HT-29 (cell line): Measurements from ENCODE around the gene AIF1L. TPM values are rescaled to one million over a fixed set of nuclear protein-coding genes. Genes with fewer than 3 reads are reported as not detected.

Experiments
- DNase-seq: peaks from one replicate; pipeline ENCODE4 v3.0.0-alpha.2; 2015; ENCODE audit warnings: low spot score
- total RNA-seq: library from RNA; depleted of rRNA; stranded (reverse); fragments of >200 nt; shearing (Covaris generic); gene quantifications from 2 replicates; pipeline ENCODE4 v1.2.3, GENCODE V29; 2014; rRNA removed

Gene AIF1L
- total RNA-seq: 0.69 and 0.73 TPM in 2 replicates

DNA sequence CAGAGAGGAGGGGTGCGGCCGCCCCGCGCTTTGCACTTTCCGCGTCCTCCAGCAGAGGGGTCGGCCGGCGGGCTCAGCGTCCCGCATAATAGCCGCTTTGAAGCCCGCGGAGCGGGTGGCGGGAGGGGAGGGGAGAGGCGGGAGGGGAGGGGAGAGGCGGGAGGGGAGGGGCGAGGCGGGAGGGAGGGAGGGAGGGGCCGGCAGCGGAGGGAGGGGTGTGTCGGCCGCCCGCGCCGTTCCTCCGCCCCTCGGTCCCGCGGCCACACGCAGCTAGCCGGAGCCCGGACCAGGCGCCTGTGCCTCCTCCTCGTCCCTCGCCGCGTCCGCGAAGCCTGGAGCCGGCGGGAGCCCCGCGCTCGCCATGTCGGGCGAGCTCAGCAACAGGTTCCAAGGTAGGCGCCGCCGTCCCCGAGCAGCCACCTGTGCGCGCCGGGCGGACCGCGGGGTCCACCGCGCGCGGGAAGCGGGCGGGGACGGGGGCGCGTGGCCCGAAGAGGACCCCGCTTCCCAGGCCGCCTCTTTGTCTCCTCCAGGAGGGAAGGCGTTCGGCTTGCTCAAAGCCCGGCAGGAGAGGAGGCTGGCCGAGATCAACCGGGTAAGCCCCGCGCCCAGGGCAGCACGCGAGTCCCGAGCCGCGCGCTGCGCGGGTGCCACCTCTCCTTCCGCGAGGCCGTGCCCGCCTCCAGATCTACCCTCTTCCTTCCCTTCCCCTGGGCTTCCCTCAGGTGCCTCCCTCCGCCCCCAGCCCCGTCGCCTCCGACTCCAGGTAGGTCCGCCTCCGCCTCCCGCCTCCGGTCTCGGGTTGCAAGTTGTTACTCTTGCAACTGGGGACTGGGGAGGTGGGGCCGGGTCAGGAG is at the start of gene AIF1L:
Gene AIF1L, plus strand, starts transcription at position 263 of the 857 bp plus-strand sequence. Its CDS starts 99 bp downstream, at position 362.
- DNase-seq: no peak

DNA sequence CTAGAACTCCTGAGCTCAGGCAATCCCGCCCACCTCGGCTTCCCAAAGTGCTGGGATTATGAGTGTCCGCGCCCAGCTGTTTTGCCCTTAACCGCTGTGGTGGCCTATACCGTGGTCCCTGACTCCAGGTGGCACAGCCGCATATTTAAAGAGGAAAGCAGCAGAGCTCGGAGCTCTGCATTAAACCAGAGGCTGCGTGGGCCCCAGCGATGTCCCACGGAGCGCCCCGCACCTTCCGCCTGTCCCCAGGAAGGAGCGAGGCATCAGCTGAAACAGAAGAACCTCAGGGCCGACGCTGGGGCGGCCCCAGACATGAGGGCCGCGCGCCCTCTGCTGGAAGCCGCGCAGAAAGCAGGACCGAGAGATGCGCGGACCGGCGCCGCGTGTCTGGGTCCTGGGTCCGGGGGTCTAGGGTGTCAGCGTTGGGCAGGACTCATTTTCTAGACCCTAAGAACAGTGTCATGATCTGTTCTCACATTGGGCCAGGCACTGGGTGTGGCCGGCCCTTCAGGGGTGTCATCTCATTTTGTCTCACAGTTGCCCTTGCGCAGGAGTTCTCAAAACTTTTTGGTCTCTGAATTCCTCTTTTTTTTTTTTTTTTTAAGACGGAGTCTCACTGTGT is 49.6 kb upstream of the AIF1L start:
- DNase-seq: peak; percentile 68

DNA sequence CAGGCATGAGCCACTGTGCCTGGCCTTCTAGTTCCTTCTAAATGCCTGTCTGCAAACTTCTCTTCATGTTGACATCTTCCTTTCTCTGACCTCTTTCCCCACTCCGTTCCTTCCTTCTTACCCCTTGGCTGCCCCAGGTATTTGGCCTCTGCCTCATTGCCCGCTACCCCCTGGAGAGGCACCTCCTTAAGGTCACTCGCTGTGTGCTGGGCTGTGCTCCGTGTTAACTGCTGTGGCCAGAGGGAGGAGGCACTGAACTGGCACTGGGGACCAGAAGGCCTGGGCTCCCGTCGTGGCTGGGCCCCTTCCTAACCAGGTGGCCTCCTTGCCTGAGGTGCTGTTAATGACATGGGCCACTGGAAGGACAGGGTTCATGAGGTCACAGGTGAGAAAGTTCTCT is 48.0 kb upstream of the AIF1L start:
- no peak for DNase-seq

DNA sequence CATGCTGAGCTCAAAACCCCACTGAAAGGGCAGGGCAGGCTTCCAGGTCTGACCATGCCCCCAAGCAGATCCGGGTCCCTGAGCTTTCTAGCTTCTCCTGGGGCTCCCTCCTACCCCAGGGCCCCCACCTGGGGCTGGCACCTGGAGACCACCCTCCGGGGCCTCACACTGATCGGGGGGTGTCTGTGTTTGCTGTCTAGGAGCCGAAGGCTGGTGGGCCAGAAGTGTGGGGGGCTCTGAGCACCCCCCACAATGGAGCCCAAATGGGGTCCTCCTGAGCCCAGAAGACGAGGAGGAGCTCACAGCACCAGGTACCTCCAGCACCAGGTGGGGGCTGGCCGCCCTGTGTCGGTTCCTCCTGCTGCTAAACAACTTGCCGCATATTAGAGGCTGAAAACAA is 47.5 kb upstream of the AIF1L start:
- no peak for DNase-seq

DNA sequence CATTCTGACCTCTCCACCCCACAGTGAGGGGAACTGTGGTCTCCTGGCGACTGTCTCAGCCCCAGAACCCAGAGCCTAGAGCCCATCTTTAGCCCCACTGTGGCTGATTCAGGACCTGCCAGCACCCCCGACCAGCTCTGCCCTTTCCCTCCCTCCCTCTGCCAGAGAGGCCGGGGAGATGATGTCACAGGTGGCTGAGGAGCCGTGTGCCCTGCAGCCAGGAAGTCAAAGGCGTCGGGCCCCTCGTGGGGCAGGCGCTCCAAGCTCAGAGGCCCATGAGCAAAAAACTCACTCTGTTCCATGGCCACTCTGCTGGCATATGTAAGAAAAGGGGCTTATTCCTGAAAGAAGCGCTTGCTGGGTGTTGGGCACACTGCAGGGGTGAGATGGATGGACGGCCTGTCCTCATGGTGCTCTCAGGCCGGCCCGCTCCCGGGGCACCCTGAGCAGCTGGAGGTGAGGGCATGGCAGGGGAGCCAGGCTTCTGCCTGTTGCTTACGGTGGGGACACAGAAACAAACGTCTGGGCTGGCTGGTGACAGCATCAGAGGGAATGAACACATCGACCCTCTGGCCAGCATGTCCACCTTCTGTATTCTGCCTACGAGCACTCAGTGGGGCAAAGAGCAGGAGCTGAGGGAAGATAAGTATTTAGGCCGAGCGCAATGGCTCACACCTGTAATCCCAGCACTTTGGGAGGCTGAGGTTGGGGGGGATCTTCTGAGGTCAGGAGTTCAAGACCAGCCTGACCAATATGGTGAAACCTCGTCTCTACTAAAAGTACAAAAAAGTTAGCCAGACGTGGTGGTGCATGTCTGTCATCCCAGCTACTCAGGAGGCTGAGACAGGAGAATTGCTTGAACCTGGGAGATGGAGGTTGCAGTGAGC is 46.3 kb upstream of the AIF1L start:
- DNase-seq: no peak

DNA sequence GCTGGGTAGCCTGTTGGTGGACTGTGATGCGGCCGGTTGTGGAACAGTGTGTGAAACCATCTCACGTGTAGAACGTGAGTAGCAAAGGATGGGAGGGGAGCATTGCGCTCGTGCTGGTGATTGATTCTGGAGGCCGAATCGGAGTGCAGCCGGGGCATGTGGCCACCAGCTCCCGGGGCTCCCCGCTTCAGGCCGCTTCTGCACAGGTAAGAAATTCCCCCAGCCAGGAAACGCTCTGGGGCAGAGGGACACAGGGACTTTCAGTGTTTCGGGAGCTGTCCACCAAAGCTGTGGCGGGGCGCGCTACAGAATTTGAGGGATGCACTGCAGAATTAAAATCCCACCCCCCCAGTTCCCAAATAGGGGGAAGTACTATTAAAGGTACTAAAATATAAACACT is 45.5 kb upstream of the AIF1L start:
- no peak for DNase-seq

DNA sequence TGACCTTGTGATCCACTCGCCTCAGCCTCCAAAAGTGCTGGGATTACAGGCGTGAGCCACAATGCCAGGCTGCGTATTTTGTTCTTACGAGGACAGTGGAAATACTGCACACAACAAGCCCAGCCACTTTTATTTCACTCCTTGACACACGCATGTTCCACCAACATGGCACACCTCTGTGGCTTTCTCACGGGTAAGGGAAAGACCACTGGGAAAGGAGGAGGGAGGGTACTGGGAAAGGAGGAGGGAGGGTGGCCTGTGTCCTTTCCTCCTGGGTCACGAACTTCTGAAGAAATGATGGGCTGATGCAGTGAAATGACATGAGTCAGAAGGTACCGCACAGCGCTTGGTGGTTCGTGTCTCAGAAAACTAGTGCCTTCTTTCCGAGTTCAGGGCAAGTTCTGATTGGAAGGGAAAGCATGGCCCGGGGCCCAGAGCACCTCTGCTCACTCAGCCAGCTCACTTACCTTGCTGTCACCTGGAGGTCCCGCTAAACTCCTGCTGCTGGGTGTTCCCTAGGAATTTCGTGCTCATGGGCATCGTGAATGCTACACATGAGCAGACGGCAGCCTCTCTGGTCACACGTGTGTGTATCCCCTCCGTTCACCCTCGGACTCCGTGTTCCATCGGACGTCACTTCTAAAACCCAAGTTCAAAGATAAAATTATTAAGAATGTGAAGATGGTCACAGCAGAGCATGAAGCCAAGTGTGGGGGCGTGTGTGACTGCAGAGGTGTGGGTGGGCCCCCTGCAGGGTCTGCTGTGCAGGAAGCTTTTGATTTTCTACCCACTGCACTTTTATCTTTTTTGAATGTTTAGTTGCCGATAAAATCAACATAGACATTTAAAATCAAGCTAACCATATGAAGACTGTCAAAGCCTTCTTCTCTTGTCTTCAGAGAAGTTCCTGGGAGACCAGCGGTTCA is 44.5 kb upstream of the AIF1L start:
- no peak for DNase-seq

DNA sequence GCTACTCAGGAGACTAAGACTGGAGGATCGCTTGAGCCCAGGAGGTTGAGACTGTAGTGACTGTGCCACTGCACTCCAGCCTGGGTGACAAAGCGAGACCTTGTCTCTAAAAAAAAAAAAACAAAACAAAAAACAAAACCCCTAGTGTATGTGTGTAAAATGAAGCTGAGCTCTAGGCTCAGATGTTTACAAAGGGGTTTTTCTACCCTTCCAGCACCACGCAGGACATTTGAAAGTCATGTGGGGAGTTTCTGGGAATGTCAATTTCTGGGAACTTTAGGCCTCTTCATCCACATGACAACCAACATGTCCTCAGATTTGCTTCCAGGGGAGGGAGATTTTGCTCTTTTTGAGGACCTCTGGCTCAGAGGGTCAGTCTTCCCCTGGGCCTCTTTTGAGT is 42.4 kb upstream of the AIF1L start:
- no peak for DNase-seq

DNA sequence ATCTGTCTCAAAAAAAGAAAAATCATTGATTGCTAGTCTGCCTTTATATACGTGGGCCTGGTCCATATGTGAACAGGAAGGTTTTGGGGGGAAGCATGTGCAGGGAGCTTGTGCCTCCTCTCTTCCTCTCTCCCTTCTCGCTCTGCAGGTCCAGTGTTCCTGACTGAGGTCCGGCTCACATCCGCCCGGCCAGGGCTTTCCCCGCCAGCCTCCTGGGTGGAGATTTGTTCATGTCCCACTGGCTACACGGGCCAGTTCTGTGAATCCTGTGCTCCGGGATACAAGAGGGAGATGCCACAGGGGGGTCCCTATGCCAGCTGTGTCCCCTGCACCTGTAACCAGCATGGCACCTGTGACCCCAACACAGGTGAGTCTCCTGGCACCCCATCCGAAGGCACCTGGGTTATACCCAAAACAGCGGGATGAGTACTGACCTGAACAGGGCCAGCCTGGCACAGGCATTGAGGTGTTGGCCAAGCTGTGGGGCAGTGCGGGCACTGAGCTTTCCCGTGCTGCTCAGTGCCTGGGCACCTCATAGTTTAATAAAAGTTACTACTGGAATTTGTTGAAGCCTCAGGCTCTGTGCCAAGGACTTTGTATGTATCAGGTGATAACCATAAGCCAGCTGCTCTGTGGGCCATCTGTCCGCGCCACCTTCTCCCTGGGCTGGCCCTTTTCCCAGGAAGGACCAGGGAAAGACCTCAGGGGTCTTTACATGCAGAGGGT is 39.4 kb upstream of the AIF1L start:
- no peak for DNase-seq

DNA sequence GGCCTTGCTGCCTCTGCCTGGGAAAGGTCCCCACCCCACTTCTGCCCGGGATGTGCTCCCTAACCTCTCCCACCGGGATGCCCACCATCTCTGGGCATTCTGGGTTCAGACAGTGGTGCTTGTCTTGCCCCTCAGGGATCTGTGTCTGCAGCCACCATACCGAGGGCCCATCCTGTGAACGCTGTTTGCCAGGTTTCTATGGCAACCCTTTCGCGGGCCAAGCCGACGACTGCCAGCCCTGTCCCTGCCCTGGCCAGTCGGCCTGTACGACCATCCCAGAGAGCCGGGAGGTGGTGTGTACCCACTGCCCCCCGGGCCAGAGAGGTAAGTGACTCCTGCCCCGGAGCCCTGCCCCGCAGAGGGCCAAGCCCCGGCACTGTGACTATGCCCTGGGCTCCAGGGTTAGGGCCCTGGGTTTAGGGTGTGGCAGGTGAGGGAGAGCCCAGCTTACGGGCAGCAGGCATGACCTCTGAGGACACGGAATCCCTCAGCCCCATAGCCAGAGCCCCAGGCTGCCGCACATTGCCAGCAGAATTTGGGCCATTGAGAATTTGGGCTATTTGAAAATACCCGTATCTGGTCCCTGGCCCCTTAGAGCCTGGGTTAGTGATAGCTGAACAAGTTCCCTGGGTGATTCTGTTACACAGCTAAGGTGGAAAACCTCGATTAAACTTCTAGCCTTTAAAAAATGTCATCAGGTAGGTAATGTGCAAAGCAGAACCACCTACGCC is 35.3 kb upstream of the AIF1L start:
- no peak for DNase-seq

DNA sequence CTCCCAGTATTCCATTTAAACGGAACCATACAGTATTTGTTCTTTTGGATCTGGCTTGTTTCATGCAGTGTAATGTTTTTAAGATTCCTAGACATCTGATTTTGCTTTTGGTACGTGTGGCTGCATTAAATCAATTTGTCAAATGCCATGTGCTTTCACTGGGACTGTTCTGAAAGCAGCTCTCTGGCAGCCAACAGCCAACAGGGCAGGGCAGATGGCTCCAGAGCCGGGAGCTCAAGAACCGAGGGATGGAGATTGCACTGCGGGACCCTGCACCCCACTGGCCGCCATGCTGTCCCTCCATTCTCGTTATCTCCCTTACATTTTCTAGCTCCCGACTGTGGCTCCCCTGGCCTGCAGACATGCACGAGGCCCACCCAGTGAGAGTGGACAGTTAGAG is 33.4 kb upstream of the AIF1L start:
- DNase-seq: no peak

DNA sequence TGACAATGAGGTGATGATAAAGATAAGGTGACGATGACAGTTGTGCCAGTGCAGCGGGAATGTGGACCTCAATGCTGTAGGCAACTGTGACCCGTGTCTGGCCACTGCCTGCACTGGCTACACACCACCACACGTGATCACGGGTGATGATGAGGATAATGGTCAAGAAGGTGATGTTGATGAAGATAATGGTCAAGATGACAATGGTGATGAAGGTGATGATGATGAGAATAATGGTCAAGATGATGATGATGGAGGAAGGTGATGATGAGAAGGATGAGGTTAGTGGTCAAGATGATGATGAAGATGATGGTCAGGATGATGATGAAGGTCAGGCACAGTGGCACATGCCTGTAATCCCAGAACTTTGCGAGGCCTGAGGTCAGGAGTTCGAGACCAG is 30.7 kb upstream of the AIF1L start:
- no peak for DNase-seq

DNA sequence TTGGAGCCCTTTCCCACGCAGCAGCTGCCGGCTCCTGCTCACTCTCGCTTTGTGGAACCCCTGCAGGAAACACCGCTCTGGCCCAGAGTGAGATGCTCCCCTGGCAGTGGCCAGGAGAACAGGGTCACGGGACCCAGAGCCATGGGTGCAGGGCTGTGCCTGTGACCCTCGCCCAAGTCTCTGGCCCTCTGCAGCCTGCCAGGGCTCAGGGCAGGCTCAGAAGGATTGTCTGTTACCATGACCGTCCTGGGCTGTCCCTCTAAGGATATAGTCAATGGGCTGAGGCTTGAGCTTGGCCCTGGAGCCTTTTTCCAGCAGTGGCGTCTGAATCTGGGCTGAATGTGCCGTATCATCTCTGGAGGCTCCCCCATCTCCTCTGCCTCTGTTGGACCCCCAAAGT is 28.7 kb upstream of the AIF1L start:
- no peak for DNase-seq

DNA sequence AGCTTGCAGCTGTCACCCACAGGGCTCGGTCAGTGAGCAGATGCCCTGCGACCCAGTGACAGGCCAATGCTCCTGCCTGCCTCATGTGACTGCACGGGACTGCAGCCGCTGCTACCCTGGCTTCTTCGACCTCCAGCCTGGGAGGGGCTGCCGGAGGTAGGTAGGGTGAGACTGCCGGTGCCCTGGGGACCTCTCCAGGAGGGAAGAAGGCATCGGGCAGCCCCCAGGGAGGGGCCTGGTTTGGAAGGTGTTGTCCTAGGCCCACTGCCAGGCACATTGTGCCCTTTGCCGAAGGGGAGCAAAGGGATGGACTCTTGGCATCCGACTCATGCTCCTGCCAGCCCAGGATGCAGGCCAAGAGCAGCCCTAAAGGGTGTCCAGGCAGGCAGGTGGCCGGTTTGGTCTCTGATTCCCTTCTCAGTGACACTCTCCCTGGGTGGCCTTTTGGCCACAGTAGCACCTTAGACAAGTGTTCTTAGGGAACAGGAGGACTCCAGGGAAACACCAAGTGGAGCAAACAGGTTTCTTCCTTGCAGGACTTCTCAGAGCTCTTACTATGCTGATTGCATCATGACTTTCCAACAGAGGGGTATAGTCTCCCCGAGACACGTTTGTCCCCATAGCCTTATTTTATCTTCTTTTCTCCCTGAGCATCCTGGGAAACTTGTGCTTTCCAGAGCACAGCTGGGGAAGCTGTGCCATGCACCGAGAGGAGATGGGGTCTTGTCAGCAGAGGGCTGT is 28.1 kb upstream of the AIF1L start:
- DNase-seq: no peak

DNA sequence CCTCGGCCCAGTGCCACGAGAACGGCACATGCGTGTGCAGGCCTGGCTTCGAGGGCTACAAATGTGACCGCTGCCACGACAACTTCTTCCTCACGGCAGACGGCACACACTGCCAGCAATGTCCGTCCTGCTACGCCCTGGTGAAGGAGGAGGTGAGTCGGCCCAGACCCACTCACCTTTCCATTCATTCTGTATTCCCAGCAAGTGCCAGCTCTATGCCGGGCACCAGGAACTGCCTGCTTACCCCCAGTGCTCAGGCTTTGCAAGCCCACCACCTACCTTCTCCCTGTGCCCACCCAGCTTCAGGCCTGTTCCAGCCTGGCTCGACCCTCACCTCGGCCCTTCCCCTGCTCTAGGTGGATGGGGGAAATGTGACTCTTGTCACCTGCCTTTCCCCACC is 26.6 kb upstream of the AIF1L start:
- no peak for DNase-seq

DNA sequence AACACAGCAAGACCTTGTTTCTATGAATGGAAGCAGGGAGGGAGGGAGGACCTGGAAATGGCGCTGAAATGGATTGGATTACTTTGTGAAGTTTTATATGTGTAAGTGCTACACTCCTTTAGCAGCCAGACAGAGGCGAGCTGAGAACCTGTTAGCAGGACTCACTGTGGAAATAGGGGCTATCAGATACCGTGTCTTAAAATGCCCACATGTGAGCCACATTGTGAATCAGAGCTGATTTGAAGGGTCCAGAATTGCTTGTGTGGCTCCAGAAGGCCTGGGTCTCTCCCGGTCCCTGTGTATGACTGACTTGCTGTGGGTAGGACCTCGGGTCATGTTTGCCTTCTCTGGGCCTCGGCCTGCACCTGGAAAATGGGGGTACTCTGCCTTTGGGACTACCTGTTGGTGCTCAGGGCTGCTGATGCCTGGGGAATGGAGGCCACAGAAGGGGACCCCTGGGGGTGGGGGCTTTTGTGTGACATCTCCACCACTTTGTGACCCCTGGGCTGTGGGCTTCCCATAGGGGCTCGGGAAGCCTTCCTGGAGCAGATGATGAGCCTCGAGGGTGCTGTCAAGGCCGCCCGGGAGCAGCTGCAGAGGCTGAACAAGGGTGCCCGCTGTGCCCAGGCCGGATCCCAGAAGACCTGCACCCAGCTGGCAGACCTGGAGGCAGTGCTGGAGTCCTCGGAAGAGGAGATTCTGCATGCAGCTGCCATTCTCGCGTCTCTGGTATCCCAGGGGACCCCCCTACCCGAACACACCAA is 24.0 kb upstream of the AIF1L start:
- DNase-seq: no peak

DNA sequence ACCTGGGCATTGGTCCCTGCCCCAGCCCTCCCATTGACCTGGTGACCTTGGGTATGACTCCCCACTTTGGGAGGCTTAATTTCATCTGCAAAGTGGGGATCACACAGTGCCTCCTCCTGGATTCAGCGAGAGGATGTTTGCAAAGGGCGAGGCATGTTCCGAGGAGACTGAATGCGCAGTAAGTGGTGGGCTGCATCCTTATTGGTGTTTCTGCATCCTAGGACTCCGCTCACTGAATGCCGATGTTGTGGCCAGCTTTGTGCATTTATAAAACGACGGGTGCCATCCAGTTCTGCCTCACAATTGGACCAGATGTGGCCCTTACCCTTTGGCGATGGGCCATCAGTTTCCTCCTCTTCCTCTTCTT is 23.5 kb upstream of the AIF1L start:
- DNase-seq: no peak
